Hematopoietic multipotent progenitor cell treated with erythropoietin and hydrocortisone succinate and interleukin-3 and kit ligand, for 8 days (in vitro differentiated cells): ENCODE results near the gene PKD1L1.

Experiments used
- DNase-seq: peaks from one replicate; pipeline ENCODE4 v3.0.0-alpha.2; 2015

Gene PKD1L1

DNA sequence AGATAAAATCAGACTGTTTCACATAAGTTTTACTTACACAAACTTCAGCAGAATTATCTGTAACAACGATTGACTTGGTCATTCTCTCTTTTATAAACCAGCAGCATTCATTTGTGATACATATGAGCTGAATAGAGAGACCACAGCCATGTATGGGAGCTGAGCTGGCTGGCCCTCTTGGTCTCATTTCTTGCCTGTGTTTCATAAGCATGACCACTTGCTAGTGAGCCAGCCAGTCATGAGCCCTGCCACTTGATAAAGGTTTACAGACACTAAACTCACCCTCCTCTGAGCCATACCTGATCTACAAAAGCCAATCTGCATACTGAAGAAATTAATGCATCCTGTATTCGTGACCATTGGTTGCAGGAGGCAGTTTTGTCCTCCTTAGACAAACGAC is 82.1 kb downstream of the PKD1L1 start:
- DNase-seq, result no peak

DNA sequence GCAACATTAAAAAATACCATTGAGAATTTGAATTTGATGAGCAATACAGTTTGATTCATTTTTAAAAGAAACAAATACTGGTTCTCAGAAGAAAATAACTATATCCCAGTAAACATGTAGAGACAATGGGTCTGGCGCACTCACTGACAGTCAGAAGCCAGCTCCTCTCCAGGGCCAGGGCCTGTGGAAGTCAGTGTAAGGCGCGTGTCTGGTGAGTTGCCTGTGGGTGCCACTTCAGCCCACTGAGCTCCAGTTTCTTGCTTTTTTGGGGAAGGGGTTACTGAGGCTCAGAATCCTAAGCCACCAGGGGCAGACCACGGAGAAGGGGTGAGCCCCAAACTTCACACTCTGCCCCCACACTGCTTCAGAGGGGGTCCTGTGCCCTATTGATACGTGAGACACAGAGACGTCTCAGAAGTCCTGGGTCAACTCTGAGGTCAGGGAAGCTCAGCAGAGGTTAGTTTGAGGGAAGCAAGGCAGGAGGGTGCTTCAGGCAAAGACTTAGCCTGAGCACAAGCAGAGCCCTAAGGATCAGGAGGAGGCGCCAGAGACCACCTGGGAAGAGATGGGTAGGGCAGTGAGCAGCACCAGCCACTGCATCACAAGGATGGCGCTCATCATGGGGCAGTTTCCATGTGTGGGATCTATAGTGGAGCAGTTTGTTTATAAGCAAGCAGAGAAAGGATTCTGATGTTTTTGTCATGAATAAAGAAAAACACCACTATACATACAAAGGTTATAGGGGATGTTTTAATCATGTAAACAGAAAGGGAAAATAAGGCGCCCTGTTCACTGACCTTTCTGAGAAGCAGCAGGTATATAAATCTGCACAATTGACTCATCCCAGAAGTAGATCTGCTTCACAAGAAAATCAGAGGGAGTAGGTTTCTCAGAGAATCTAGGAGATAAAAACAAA is 95.7 kb downstream of the PKD1L1 start:
- no peak for DNase-seq

DNA sequence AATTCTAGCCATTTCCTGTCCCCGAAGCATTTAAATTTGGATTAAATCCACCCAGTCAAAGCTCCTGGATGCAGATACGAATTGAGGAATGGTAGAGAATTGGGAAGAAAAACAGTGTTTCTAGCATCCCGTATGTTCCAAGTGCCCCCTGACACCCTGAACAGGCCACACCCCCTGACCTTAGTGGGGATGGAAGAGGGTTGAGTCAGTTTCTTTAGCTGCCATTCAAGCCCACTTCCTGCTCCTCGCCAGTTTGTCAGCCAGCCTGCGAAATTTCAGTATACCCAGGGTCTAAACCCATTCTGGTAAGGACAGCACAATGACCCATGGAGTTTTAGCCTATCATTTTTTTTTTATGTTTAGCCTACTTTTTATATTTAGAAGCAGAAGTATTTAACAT is 101.1 kb downstream of the PKD1L1 start:
- no peak for DNase-seq

DNA sequence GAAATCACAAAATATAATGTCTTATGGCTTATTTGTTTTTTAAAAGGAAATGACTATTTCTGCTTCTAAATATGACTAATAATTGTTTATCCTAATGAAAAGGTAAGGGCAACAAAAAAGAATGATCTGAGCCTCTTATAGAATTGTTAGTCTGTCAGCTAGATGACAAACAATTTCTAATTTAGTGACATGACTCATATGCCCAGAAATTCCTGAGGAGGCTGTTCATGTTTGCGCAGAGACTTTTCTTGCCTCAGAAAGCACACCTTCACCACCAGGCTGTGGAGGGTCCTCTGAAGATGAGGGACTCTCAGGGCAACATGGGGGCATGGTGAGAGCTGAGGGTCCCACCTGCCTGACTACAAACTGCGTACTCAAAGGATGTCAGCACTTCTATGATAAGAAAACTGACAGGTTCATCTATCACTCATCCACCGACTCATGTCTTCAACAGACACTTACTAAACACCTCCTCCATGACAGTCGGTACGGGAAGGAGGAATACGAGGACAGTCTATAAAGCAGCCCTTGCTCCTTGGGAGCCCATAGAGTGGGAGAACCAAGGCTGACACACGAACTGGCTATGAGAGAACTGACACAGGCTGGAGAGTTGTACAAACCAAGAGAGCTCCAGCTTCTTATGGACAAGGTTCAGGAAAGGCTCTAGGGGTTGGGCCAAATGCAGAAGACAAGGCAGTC is 102.0 kb downstream of the PKD1L1 start:
- DNase-seq, result no peak

GRCh38 chr7:47844311-47844710 is 104.0 kb downstream of the PKD1L1 start:
- no peak for DNase-seq

- no peak for DNase-seq
Observed at GRCh38 chr7:47843291-47843690, 105.0 kb downstream of the PKD1L1 start.

- DNase-seq, result no peak
Observed at GRCh38 chr7:47839381-47839780, 108.9 kb downstream of the PKD1L1 start.

DNA sequence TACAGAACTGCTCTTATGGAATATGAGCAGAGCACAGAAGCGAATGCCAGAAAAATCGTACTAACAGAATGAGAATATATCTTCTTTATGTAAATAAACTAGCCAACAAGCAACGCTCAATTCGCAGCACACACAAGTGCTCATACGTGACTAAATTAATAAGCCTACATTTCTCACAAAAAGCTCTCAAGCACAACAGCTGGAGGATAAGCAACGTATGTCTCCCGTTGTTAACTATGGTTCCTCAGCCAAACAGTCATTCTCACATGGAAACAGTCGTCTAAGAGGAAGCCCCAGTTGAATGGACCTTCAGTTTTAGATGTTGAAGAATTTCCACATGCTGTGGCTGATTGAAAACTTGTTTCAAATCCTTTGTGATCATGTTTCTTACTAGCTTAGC is 110.4 kb downstream of the PKD1L1 start:
- no peak for DNase-seq

DNA sequence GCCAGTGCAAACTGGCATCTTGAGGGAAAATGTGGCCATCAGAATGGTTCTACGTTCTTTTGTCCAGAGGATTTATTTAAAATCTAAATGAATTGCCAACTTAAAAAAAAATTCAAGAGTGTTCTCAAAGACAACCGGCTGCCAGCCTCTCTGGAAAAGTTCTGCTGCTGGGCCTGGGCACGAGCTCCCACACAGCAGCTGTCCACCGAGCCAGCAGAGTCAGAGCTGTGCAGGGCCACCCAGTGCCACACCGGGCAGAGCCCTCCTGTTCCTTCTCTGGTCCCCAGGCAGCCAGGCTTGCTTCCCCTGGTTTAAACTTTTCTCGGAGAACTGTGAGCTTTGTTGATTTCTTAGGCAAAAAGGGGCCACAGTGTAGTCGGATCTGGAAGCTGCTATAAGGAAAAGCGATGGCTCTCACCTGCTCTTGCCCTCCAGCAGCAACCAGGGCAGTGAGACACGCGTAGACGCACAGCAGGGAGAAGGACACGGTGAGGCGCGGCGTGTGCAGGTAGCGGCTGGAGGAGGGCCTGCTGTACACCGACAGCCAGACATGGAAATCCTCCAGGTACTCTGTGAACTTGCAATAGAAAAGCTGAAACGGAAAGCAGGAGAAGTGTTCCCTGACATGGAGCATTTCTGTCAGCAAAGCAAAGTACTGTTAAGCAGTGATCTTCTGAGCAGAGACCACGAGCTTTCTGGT is 111.6 kb downstream of the PKD1L1 start:
- no peak for DNase-seq

DNA sequence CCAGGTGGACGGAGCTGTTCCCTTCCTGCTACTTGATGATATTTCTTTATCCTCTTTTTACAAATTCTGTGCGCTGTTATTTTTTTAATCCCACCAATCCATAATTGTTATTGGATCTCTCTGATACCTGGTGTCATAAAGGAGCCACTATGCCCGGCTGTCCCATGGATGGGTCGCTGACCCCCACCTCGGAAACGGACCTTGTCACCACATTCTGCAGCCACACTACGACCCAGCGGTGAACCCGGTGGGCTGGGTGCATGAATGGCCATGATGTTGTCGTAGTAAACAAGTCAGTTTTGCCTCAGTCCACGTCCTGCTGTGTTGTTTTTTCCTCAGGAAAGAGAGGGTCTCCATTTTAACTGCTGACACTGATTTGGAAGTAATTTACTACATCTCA is 112.2 kb downstream of the PKD1L1 start:
- no peak for DNase-seq

DNA sequence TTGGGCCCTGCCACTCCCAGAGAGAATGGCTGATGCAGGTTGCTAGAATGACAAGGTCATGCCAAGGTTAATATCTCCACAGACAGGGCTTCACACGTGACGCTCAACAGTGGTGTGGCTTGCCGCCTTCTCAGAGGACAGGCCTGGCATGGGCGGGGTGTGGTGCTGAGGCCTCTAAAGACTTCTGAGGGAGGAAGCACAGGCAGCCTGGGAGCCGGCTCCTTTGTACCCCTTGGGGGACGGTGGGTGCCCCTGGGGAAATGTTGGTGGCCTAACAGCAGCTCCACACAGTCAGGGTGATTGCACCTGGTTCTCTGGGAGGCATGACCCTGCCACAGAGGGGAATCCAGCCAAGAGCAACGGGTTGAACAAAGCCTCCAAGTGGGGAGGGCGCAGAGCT is 115.1 kb downstream of the PKD1L1 start:
- no peak for DNase-seq

DNA sequence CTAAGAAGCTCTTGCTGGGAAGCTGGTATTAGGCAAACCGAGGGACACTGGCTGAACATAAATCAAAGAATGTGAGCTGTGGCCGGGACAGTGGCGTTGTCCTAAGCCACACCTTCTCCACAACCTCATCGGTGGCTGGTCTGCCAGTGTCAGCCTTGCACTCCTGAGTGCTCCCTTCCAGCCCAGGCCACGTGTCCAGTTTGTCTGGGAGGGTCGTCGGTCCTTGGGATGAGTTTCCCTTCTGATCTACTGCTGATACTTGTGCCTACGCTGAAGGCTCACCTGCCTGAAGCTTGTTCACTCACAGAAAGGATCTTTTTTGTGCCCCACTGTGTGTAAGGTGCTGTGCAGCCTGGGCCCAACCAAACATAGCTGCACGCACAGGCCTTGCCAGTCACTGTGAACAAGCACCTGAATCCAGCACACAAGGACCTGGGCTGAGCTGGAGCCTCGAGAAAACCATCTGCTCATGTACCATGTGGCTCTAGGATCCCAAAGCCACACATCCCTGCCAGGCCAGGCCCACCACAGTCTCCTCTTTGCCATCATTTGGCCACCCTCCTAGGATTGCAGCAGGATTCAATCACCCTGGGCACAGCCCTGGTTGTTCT is 116.1 kb downstream of the PKD1L1 start:
- DNase-seq, result no peak

GRCh38 chr7:47830015-47830414 is 118.3 kb downstream of the PKD1L1 start:
- DNase-seq, result no peak

DNA sequence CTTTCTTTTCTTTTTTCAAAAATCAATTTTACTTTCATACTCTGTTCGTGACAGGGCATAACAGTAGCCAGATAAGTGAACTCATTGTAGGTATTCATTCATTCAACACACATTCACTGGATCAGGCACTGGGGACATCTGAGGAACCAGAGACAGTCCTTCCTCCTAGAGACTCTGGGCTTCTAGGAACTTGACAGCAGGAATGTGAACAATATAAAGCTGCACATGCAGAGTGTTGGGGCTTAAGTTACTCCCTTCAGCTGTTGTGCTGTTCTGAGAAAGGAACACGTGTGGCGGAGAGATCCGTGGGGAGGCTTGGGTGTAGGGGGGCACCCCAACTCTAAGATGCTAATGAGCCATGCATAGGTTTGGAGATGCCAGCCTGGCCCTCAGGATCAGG is 120.4 kb downstream of the PKD1L1 start:
- DNase-seq, result no peak

GRCh38 chr7:47827351-47827756 is 120.9 kb downstream of the PKD1L1 start:
- no peak for DNase-seq

GRCh38 chr7:47826754-47827153 is 121.5 kb downstream of the PKD1L1 start:
- no peak for DNase-seq

- no peak for DNase-seq
Observed at GRCh38 chr7:47819607-47819920, 128.7 kb downstream of the PKD1L1 start.

- peak; percentile 75 for DNase-seq
Observed at GRCh38 chr7:47818796-47819606, 129.3 kb downstream of the PKD1L1 start.

GRCh38 chr7:47817917-47818316 is 130.3 kb downstream of the PKD1L1 start:
- no peak for DNase-seq

DNA sequence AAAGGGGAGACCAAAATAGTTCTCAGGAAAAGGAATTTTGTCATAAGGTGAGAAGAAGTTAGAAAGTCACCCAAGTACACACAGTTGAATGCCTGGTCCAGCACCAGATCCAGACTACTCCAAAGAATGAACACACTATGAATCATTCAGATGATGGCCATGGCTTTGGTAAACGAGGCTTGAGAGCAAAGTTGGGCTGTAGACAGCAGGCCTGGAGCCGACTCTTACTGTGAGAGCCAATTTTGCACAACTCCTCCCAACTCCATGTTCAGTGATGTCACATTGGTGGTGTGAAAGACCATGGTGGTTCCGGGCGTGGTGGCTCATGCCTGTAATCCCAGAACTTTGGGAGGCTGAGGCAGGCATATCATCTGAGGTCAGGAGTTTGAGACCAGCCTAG is 131.6 kb downstream of the PKD1L1 start:
- DNase-seq, result no peak

- no peak for DNase-seq
Observed at GRCh38 chr7:47815867-47816266, 132.4 kb downstream of the PKD1L1 start.

GRCh38 chr7:47814905-47815613 is 133.2 kb downstream of the PKD1L1 start:
- DNase-seq, result no peak
